ENCODE data around the gene UCHL5.

UCHL5 gene

DNA sequence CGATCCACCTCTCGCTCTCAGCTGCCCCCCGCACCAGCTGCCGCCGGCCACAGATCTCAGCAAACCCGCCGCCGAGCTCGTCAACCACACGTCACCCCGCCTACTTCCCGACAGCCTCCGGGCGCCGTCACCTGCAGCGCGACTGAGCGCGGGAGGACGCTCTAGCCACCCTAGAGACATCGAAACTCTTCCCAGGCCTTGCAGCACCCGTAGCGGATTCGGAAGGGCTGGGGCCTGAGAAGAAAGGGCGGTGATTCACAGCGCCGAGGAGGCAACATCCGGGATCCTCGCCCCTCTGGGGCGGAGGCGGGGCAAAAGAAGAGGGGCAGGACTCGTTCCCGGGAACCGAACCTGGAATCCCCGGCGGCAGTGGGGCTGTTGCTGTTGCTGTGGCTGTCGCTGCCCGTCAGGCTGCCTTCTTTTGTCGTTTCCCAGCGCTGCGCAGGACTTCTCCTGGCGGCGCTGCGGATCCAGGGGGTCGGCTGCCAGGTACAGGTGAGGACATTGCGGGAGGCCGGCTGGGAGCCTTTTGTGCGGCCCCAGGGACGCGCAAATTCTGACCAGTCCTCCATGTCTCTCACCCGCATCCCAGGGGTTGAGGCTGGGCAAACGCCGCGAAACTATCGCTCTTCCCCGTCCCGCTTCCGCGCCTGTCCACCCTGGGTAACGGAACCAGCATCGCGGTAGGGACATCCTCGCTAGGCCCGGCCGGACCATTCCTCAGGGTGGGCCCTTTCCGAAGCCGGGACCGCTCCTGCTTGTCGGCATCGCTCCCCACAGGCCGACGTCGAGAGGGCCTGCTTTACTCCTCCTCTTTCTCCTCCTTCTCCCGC is at the start of gene UCHL5, which contains the start of gene RO60:
Gene UCHL5 (minus strand): TSS at position 79 of the 833 bp plus-strand sequence. CDS start 100 bp downstream, outside the sequence.
Gene RO60 (plus strand): TSS at position 331 of the 833 bp plus-strand sequence. CDS start 9,443 bp downstream, outside the sequence.
- DNase-seq (ENCODE audit: low read depth): peak; percentile 98

DNA sequence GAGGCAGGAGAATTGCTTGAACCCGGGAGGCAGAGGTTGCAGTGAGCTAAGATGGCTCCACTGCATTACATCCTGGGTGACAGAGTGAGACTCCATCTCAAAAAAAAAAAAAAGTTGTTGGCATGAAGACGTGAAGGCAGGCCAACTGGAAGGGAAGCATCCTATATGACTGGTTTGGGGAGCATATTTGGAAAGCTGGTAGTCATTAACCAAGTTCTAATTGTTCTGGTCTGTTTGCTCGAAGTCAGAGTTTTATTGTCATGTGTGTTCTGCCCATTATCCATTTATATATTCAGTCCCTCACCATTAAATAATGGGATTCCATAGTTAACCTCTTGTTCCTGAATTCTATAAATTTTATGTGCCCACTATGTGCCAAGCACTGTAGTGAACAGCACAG is 49.3 kb upstream of the UCHL5 start:
- no peak for DNase-seq (ENCODE audit: low read depth)

DNA sequence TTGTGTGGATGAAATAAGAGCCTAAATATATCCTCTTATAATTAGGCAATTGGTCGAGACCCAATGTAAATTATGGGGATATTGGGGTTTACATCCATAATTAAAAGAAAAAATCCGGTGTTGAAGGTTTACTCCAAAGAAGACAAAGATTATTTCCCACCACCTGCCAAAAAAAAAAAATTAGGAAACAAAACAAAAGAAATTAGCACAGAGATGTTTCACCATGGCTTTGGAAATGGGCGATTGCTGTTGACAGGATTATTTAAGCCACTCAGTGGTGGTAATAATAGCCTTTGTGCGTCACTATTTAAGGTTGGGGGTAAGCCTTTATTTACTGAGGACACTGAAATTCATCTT is 46.6 kb upstream of the UCHL5 start:
- DNase-seq (ENCODE audit: low read depth): no peak

DNA sequence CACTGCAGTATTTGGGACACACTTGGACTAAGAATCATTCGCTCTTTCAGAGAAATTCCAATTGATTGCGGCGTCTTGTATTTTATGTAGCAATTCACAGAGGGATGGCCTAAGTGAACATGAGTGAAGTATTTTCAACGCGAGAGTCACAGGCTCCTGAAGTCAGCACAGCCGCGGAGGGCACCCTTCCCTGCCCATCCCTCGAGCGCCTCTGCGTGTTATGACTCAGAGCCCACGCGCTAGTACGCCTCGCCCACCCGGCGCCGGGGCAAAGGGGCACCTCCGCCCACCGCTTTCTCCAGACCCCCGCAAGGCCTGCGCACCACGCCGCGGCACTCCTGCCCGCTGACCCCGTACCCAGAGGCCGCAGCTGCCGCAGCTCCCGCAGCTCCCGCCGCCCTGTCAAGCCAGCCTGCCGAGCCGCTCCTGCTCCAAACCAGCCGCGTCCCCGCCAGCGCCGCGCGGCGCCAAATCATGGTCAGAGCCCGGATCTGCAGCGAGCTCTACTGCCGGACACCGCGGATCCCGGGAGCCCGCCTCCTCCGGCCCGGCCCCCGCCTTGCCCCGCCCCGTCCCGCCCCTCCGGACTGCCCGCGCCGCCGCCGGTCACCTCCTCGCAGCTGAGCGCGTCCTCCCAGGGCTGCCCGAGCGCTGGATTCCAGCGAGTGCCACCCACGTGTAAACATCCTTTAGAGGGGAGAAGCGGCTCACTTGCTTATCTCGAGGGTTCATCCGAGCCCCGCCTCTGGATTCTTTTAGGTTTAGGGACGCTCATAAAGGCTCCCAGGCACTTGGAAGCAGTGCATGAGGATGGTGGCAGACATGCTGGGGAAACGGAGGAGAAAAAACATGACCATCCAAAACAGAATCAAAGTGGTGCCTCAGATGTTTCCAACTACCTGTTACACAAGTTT is 46.0 kb upstream of the UCHL5 start, which contains the start of gene GLRX2:
Gene GLRX2 (minus strand): TSS at position 508 of the 914 bp plus-strand sequence. CDS start 32 bp downstream, at position 476.
- peak; percentile 88 for DNase-seq (ENCODE audit: low read depth)

GRCh38 chr1:193104502-193104906 is 45.3 kb upstream of the UCHL5 start:
- DNase-seq (ENCODE audit: low read depth): no peak

DNA sequence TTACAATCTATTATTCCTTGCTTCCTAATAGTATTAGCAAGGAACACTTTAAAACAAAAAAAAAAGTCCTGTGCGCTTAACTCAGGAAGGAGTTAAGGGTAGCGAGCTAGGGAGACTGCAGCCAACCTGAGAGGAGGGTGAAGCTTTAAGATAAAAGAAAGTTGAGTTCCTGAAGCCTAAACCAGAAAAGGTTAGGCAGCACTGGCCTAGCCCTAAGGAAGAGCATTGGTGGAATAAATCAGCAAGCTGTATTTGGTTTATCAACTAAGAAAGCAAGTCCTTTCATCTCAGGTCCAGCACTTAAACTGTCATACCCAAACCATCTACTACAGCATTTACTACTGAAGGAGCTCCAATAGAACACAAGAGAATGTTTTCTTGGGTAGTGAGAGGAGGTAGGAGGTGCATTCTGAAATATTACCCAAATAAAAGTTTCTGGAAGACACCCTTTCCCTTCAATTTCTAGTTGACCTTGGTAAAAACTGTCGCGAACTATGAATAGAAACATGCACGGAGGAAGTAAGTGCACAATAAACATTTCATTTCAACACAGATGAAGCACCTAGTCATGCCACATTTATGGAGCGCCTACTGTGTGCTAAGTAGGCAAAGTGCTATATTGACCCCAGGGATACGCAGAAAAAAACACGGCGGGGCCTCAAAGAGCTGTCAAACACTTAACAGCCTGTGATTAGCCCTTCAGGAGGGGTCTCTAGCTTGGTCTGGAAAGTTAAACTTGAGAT is 44.8 kb upstream of the UCHL5 start:
- no peak for DNase-seq (ENCODE audit: low read depth)

DNA sequence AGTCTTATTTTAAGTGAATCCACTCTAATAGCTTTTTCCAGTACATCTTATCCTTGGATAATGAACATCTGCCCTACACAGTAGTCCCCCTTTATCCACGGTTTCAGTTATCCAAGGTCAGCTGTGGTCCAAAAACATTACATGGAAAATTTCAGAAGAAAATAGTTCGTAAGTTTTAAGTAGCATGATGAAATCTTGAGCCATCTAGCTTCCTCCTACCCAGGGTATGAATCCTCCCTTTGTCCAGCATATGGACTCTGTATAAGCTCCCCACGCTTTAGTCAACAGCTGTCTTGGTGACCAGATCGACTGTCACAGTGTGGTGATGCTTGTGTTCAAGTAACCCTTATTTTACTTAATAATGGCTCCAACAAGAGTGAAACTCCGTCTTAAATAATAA is 43.5 kb upstream of the UCHL5 start:
- DNase-seq (ENCODE audit: low read depth): no peak

DNA sequence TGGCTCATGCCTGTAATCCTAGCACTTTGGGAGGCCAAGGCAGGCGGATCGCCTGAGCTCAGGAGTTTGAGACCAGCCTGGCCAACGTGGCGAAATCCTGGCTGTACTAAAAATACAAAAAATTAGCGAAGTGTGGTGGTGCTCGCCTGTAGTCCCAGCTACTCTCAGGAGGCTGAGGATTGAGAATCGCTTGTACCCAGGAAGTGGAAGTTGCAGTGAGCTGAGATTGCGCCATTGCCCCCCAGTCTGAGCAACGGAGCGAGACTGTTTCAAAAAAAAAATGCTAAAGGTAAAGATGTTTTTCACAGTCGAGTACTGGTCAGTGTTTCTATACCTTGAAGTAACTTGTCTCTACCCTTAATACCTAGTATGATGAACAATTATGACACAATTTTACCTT is 35.0 kb upstream of the UCHL5 start:
- DNase-seq (ENCODE audit: low read depth): no peak

- DNase-seq (ENCODE audit: low read depth): no peak
These were observed 31.7 kb upstream of the UCHL5 start for GRCh38 chr1:193090865-193091264.

DNA sequence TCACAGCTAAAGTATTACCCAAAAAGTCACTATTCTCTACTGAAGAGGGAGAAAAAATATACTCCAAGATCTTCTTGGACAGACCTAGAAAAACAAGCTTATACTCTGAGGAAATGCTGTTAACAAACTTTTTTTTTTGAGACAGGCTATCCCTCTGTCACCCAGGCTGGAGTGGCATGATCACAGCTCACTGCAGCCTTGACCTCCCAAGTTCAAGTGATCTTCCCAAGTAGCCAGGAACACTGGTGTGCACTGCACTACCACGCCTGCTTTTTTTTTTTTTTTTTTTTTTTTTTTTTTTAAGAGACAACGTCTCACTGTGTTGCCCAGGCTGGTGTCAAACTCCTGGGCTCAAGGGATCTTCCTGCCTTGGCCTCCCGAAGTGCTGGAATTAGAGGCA is 28.7 kb upstream of the UCHL5 start:
- no peak for DNase-seq (ENCODE audit: low read depth)

DNA sequence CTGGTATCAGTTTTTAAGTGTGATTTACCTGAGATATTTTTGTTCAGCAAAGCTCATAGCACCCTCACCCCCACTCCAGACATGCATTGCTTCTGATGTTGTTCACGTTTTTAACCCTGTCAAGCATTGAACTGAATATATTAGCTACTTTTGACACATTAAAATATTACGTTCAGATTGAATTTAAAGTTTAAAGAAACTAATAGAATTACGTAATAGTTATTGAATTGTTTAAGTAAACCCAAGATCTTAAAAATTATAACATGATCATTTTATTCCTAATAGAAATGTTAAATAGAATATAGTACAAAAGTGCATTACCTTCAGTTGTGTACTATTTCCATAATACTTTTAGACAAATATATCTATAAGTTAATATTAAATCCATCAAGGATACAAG is 27.2 kb upstream of the UCHL5 start:
- no peak for DNase-seq (ENCODE audit: low read depth)

GRCh38 chr1:193085263-193085662 is 26.1 kb upstream of the UCHL5 start:
- DNase-seq (ENCODE audit: low read depth): no peak

DNA sequence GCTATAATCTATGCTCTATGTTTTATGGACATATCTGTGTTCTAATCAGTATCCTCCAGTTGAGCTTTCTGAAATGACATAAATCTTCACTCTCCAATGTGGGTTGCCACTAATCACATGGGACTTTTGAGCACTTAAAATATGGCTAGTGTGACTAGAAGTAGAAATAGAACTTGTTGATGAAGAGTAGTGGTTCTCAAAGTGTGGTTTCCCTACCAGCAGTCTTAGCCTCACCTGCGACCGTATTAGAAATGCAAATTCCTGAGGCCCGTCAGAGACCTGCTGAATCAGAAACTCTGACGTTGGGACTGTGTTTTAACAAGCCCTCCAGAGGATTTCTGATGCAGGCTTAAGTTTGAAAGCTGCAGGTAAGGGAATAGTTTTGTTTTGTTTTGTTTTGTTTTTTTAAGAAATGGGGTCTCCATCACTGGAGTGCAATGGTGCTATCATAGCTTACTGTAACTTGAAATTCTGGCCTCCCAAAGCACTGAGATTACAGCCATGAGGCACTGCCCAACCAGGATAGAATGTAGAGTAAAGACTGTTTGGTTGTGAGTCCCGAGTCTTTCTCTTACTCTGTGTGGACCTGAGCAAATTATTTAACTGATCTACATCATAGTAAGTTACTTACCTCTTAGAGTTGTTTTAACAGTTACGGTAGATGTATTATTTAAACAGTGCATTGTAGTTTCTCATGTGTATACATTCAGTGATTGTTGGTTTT is 24.4 kb upstream of the UCHL5 start:
- no peak for DNase-seq (ENCODE audit: low read depth)

- no peak for DNase-seq (ENCODE audit: low read depth)
These were observed 20.0 kb upstream of the UCHL5 start for GRCh38 chr1:193079187-193079586.

DNA sequence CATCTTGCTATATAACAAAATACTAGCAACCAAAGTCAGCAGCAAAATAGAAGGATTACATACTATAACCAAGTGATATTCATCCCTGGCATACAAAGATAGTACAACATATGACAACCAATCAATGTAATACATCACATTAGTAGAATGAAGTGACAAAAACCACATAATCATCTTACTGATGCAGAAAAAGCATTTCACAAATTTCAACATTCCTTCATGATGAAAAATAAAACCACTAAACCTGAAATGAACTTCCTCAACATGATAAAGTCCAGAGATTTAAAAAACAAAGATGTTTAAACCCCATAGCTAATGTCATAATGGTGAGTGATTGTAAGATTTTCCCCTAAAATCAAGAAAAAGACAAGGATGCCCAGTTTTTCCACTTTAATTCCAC is 18.8 kb upstream of the UCHL5 start:
- no peak for DNase-seq (ENCODE audit: low read depth)

- DNase-seq (ENCODE audit: low read depth): no peak
These were observed 11.8 kb upstream of the UCHL5 start for GRCh38 chr1:193070942-193071341.

DNA sequence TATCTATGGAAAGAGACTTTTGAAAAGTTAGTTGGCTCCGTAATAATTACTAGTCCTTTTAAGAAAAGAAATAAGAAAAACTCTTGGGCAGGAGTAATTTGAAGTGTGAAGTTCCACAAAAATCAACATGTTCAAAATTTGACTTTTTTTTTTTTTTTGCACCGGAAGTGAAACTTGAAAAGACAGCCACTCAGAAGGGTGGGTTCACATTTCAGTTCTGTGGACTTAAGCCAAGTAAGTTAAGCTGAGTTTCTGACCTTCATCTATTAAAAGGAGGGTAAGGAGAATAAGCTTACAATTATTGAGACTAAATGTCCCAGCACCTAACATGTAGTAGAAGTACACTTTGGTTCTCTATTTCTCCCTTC is 11.2 kb upstream of the UCHL5 start:
- DNase-seq (ENCODE audit: low read depth): no peak

GRCh38 chr1:193069748-193070385 is 10.7 kb upstream of the UCHL5 start:
- no peak for DNase-seq (ENCODE audit: low read depth)

DNA sequence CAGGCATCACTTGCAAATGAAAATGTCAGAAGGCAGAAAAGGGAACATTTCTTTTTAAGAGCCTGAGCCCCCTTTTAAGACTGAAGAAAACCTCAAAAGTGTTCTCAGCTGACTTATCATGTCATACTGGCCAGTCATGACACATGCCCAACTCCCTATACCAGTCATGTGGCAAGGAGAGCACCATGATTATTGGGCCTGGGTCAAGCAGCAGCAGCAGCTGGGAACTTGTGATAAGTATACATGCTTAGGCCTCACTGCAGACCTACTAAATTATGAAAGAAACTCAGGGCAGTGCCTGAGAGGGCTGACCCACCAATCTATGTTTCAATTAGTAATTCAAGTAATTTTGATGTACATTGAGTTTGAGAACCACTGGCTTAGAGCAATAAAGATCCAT is 8.9 kb upstream of the UCHL5 start:
- DNase-seq (ENCODE audit: low read depth): no peak

DNA sequence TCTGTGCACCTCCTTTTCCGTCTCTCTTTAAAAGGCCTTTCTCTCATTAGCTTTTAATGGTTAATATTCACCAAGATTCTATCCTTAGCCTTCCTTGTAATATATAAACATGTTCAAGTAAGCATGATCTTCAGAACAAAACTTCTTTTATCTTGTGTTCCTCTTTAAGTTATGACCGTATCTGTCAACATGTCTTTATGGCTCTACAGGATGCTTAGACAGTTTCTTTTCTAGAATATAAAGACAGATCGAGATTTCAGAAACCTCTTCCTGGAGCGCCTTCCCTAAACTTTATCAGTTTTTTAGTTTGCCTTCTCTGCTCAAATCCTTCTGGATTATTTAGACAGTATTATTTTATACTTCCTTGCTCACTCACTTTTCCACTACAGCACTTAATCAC is 7.4 kb upstream of the UCHL5 start:
- DNase-seq (ENCODE audit: low read depth): no peak

GRCh38 chr1:193065954-193066353 is 6.8 kb upstream of the UCHL5 start:
- no peak for DNase-seq (ENCODE audit: low read depth)

All from fibroblast of gingiva (primary cell).